Thymus (tissue), 11 donors: ENCODE data around the gene RPRD1A. TPM values are rescaled to one million over a fixed set of nuclear protein-coding genes. Genes with fewer than 3 reads are reported as not detected.

Experiments
- DNase-seq, 9 donors: peaks; one replicate each; pipeline ENCODE4 v3.0.0-alpha.2; 2013; ENCODE audit warnings: low spot score in 9 of 9, low read depth in 6 of 9, missing footprints in 1 of 9
- H3K27ac ChIP-seq, 2 donors: one replicate each; pipeline ENCODE4 v1.5.1; 2013; ENCODE audit warnings: control low read depth in 1 of 2, low read depth in 1 of 2, low read length in 1 of 2, mild to moderate bottlenecking in 1 of 2, moderate library complexity in 1 of 2
- H3K27me3 ChIP-seq, 2 donors: one replicate each; pipeline ENCODE4 v1.5.1; 2013; ENCODE audit warnings: low read length in 1 of 2; ENCODE audit not compliant: control insufficient read depth in 2 of 2, insufficient read depth in 1 of 2
- H3K36me3 ChIP-seq, 2 donors: one replicate each; pipeline ENCODE4 v1.5.1; 2013; ENCODE audit warnings: low read length in 1 of 2, mild to moderate bottlenecking in 1 of 2, moderate library complexity in 1 of 2; ENCODE audit not compliant: control insufficient read depth in 2 of 2, insufficient read depth in 2 of 2
- H3K4me1 ChIP-seq, 2 donors: one replicate each; pipeline ENCODE4 v1.5.1; 2013; ENCODE audit warnings: low read length in 2 of 2; ENCODE audit not compliant: control insufficient read depth in 2 of 2, insufficient read depth in 2 of 2
- H3K4me3 ChIP-seq, 2 donors: one replicate each; pipeline ENCODE4 v1.5.1; 2013; ENCODE audit warnings: low read length in 2 of 2, control low read depth in 1 of 2, mild to moderate bottlenecking in 1 of 2
- H3K9me3 ChIP-seq, 2 donors: one replicate each; pipeline ENCODE4 v1.5.1; 2013; ENCODE audit warnings: low read length in 1 of 2, mild to moderate bottlenecking in 1 of 2; ENCODE audit not compliant: control insufficient read depth in 2 of 2, insufficient read depth in 1 of 2
- WGBS: extraction: QIAGEN DNeasy Blood & Tissue Kit; methylation state at CpG from one replicate; pipeline ENCODE4 v1.1.7; 2013; 5-methylcytosine and 5-hydroxymethylcytosine counted together
- polyA plus RNA-seq: library from polyadenylated mRNA; stranded (reverse); fragments of 200-250 nt; gene quantifications from one replicate; pipeline ENCODE4 v1.2.3, GENCODE V29; 2013
- total RNA-seq: library from RNA; stranded (reverse); fragments of 120-200 nt; gene quantifications from one replicate; pipeline ENCODE4 v1.2.4, GENCODE V29; 2013
- donor health status: healthy.

Gene RPRD1A
- total and polyA plus RNA-seq, 2 donors = 26.6 to 34.1 TPM

GRCh38 chr18:36046898-36047297, 20.5 kb downstream of the RPRD1A start:
- Histone ChIP-seq H3K27me3 (no peaks in the 10 kb centered on the region), H3K36me3 (no peaks in the 10 kb centered on the region), H3K4me3 (no peak overlapping the region), H3K4me1 (no peaks in the 10 kb centered on the region), H3K27ac (no peak overlapping the region), H3K9me3 (peaks cover 0 to 9% of the 10 kb centered on the region in 2 donors)
- WGBS = 99% methylated on average over 3 of the region's 3 CpGs
- DNase-seq = no peak

GRCh38 chr18:36045241-36045991, 21.9 kb downstream of the RPRD1A start:
- Histone ChIP-seq H3K27ac (no peak overlapping the region), H3K27me3 (no peaks in the 10 kb centered on the region), H3K9me3 (peaks cover 0 to 9% of the 10 kb centered on the region in 2 donors), H3K36me3 (no peaks in the 10 kb centered on the region), H3K4me3 (no peak overlapping the region), H3K4me1 (no peaks in the 10 kb centered on the region)
- DNase-seq = no peak
- WGBS = 86% methylated on average over 3 of the region's 3 CpGs

GRCh38 chr18:36043153-36043552, 24.2 kb downstream of the RPRD1A start:
- Histone ChIP-seq H3K9me3 (peaks cover 3 to 18% of the 10 kb centered on the region in 2 donors), H3K27me3 (no peaks in the 10 kb centered on the region), H3K4me1 (no peaks in the 10 kb centered on the region), H3K36me3 (peaks cover 4 to 5% of the 10 kb centered on the region in 2 donors), H3K27ac (no peak overlapping the region), H3K4me3 (no peak overlapping the region)
- DNase-seq = no peak
- 83% methylated on average over 1 of the region's 1 CpG for WGBS

GRCh38 chr18:36041146-36041545, 26.2 kb downstream of the RPRD1A start:
- Histone ChIP-seq H3K36me3 (peaks cover 6% of the 10 kb centered on the region in 2 donors), H3K4me3 (no peak overlapping the region), H3K9me3 (peaks cover 4 to 13% of the 10 kb centered on the region in 2 donors), H3K27me3 (no peaks in the 10 kb centered on the region), H3K27ac (no peak overlapping the region), H3K4me1 (no peaks in the 10 kb centered on the region)
- no peak for DNase-seq
- WGBS = 97% methylated on average over 3 of the region's 3 CpGs

GRCh38 chr18:36038102-36038663, 29.2 kb downstream of the RPRD1A start:
- Histone ChIP-seq H3K4me1 (no peaks in the 10 kb centered on the region), H3K9me3 (peaks cover 4 to 13% of the 10 kb centered on the region in 2 donors), H3K36me3 (peaks cover 6% of the 10 kb centered on the region in 2 donors), H3K4me3 (no peak overlapping the region), H3K27ac (no peak overlapping the region), H3K27me3 (no peaks in the 10 kb centered on the region)
- no peak for DNase-seq
- WGBS = 99% methylated on average over 5 of the region's 5 CpGs

GRCh38 chr18:36035253-36035652, 32.1 kb downstream of the RPRD1A start:
- H3K9me3 ChIP-seq = peaks cover 4 to 13% of the 10 kb centered on the region in 2 donors
- H3K27me3 ChIP-seq = no peaks in the 10 kb centered on the region
- H3K27ac ChIP-seq = no peak overlapping the region
- H3K4me3 ChIP-seq = no peak overlapping the region
- no peak for DNase-seq
- peaks cover 6 to 7% of the 10 kb centered on the region in 2 donors for H3K36me3 ChIP-seq
- no peaks in the 10 kb centered on the region for H3K4me1 ChIP-seq

GRCh38 chr18:36034299-36034895, 33.0 kb downstream of the RPRD1A start:
- peaks cover 6 to 11% of the 10 kb centered on the region in 2 donors for H3K36me3 ChIP-seq

GRCh38 chr18:36031903-36032302, 35.5 kb downstream of the RPRD1A start:
- Histone ChIP-seq H3K9me3 (no peaks in the 10 kb centered on the region), H3K36me3 (peaks cover 0 to 11% of the 10 kb centered on the region in 2 donors), H3K27me3 (no peaks in the 10 kb centered on the region), H3K4me1 (no peaks in the 10 kb centered on the region), H3K4me3 (no peak overlapping the region), H3K27ac (no peak overlapping the region)
- WGBS = over 99% methylated on average over 2 of the region's 2 CpGs
- no peak for DNase-seq

More at GRCh38 chr18:36034299-36034895, 33.0 kb downstream of the RPRD1A start:
- WGBS = 97% methylated on average over 1 of the region's 1 CpG
- H3K4me3 ChIP-seq = no peak overlapping the region
- DNase-seq = no peak
- peaks cover 4 to 13% of the 10 kb centered on the region in 2 donors for H3K9me3 ChIP-seq
- H3K4me1 ChIP-seq = no peaks in the 10 kb centered on the region
- H3K27ac ChIP-seq = no peak overlapping the region
- H3K27me3 ChIP-seq = no peaks in the 10 kb centered on the region

GRCh38 chr18:36031407-36031806, 36.0 kb downstream of the RPRD1A start:
- WGBS = 95% methylated on average over 2 of the region's 2 CpGs
- DNase-seq = no peak
- no peak overlapping the region for H3K4me3 ChIP-seq
- H3K27ac ChIP-seq = no peak overlapping the region
- no peaks in the 10 kb centered on the region for H3K9me3 ChIP-seq
- no peaks in the 10 kb centered on the region for H3K4me1 ChIP-seq
- H3K36me3 ChIP-seq = peaks cover 0 to 15% of the 10 kb centered on the region in 2 donors
- no peaks in the 10 kb centered on the region for H3K27me3 ChIP-seq
